ENCODE results near the gene TEX29. TPM values are rescaled to one million over a fixed set of nuclear protein-coding genes. Genes with fewer than 3 reads are reported as not detected.

The TEX29 gene
- total RNA-seq, 1 donor from 2014 or later = not detected

DNA sequence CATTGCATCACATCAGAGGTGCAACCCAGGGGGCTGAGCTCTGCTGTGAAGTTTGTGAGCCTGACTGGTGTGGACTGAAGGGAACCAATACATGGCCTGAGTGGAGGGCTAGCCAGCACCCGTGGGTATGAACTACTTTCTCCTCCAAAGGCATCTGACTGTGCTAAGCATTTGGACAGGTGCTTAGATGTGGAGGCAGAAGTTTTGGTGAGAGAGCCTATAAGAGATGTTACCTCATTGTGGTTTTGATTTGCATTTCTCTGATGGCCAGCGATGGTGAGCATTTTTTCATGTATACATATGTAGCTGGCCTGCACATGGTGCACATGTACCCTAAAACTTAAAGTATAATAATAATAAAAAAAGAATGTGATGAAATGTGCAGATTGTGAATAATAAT, 46.9 kb downstream of the TEX29 start:
- no peak for DNase-seq (ENCODE audit: low spot score)

DNA sequence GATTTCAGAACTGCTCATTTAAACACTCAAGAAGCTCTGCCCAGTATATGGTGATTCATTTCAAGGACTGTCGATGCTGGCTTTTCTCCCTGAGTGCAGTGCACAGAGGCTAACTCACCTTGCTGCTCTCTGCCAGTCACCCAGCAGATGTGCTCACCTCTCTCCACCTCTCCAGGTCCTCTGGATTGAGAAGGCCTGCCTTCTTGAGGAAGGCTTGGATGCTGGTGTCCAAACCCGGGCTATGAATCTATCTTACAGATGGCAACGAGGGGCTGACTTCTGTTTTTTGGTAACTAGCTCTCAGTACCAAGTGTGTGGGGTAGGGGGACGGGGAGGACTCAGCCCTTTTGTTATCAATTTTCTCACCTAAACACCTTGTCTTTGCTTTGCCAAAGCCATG, 47.6 kb downstream of the TEX29 start:
- no peak for DNase-seq (ENCODE audit: low spot score)

DNA sequence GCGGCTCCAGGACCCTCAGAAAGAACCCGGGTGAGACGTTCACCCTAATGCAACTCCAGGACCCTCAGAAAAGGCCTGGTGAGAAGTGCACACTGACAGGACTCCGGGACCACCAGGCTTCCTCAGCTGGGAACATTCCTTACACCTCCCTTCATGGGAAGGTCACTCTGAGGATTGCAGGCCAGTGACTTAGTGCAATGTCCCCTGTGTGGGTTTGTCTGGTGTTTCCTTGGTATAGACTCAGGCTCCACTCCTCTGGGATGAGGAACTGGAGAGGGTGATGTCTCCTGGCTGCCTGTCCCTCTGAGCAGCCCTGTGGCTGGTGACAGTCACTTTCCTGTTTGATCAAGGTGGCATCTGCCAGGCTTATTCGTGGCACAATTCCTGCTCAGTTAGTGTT, 49.7 kb downstream of the TEX29 start:
- no peak for DNase-seq (ENCODE audit: low spot score)

DNA sequence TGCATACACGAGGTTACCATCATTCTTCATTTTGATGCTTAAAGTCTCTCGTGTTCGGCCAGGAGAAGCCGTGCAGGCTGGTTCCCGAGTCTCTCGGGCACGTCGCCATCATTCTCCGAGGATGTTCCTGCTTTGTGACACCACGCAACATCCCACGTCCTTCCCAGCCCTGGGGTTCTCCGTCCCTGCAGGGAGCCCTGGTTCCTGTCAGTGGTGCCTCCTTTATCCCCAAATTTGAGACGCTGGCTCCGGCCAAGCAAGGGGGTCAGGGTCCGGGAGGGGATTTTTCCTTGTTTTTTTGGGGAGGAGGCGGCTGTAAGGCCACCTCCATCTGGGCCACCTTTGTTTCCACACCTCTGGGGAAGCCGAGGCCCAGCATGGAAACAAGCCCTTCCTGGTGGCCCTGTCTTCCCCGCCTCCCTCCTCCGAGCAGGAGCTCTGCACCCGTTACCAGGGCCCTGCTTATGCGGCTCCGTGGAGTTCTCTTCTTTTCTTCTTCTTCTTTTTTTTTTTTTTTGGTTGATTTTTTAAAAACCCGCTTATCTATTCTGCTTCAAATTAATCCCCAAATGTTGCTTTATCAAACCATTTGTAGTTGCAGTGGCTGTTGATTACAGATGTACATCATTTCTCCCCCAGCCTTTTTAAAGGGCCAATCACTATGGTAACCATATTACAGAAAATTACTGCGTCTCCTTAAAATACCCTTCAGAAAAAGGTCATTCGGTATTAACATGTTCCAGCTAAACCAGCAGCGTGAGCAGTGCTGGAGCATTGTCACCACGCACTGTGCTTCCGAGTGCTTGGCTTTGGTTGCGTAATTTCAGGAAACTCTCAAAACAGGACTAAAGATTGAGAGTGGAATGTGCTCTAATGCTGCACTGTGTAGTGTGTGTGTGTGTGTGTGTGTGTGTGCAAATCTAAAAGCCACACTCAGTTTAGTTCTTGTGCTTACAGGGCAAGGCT, 50.4 kb downstream of the TEX29 start:
- DNase-seq (ENCODE audit: low spot score) = no peak

DNA sequence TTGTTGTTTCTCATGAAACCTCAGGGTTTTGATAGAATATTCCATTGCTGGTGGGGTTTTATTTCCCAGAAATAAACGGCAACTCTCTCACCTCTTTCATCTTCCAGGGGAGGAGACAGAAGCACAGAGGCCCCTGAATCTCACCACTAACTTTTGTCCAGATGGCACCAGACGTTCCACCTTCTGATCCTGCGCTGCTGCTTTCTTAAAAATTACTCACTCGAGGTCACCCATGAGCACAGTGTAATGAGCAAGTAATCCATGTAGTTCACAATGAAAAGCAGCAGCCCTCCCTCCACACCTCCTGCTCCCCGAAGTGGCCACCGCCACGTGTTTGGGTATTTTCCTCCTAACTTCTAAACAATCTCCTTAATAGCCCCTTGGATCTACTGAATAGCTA, 51.3 kb downstream of the TEX29 start:
- no peak for DNase-seq (ENCODE audit: low spot score)

DNA sequence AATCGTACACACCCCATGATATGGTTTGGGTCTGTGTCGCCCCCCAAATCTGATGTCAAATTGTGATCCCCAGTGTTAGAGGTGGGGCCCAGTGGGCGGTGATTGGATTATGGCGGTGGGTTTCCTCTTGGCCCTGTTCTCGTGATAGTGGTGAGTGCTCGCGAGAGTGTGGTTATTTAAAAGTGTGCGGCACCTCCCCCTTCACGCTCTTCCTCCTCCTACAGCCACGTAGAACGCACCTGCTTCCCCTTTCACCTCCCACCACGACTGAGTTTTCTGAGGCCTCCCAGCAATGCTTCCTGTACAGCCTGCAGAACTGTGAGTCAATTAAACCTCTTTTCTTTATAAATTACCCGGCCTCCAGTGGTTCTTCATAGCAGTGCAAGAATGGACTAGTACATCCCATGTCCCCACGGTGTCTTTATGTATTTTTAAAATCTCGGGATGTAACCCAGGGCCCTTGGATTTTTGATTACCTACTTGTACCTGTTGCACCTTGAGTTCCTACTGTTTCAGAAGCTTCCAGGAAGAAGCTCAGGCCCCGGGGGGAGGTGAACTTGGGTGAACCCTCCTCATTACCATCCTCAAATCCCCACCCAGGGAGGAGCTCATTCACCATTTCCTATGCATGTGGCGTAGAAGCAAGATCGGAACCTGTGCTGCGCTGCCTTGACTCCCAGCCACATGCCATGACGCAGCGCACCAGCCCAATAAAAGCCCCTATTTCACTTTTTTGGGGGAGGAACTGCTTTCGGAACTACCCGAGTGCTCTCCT, 52.4 kb downstream of the TEX29 start:
- DNase-seq (ENCODE audit: low spot score) = no peak

DNA sequence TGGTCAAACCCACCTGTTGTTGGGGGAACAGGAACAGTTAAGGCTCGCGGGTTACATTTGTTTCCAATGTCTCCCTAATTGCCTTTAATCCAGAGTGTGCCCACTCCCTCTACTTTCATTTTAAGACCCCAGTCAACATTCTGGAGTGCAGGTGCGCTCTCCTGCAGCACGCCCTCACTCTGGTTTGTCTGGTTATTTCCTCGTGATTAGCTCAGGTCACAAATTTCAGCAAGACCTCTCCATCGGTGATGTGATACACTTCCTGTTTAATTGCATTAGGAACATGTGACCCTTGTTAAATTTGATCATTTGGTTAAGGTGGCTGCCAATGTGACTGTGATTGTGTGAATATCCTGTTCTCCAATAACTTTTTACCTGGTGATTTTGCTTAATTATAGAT, 53.0 kb downstream of the TEX29 start:
- DNase-seq (ENCODE audit: low spot score) = no peak

DNA sequence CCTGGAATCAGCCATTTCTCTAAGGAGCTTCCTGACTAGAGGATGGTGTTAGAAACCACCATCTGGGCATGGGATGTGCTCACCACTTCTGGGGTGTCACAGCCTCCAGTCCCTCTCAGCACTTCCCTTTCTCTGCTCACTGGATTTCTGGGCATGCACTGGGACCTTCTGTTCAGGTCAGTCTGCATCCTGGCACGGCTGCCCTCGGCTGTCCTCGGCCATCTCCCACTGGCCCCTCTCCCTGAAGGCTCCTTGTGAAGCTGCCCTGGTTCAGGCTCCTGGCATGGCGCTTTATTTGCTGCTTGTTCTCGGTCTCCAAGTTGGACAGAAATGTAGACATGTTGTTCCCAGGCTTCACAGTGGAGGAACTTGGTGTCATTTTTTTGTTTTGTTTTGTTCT, 60.0 kb downstream of the TEX29 start:
- no peak for DNase-seq (ENCODE audit: low spot score)

DNA sequence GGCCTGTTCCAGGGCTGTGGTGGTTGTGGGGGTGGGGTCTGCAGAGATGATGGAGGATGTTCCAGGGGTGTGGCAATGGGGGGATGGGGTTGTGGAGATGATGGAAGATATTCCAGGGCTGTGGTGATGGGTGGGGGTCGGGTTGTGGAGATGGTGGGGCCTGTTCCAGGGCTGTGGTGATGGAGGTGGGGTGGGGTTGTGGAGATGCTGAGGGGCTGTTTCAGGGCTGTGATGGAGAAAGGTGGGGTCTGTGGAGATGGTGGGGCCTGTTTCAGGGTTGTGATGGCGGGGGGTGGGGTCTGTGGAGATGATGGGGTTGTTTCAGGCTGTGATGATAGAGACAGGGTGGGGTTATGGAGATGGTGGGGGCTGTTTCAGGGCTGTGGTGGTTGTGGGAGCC, 62.0 kb downstream of the TEX29 start:
- DNase-seq (ENCODE audit: low spot score) = peak; percentile 29

DNA sequence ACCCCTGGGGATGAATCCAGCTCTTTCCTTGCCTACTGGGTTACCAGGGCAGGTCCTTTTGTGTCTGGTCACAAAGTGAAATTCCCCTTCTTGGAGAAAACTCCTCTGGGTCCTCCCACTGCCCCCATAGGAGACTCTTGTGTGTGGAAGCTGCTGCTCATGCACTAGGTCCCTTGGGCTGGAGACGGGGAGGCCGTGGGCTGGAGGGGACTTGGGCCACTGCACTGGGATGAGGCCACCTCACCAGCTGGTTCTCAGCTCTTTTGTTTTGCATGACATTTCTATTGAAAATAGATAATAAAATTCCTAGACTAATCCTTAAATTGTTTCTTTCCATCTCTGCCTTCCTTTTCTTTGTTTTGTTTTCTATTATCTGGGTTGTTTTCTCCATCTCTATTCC, 62.4 kb downstream of the TEX29 start:
- DNase-seq (ENCODE audit: low spot score) = no peak

DNA sequence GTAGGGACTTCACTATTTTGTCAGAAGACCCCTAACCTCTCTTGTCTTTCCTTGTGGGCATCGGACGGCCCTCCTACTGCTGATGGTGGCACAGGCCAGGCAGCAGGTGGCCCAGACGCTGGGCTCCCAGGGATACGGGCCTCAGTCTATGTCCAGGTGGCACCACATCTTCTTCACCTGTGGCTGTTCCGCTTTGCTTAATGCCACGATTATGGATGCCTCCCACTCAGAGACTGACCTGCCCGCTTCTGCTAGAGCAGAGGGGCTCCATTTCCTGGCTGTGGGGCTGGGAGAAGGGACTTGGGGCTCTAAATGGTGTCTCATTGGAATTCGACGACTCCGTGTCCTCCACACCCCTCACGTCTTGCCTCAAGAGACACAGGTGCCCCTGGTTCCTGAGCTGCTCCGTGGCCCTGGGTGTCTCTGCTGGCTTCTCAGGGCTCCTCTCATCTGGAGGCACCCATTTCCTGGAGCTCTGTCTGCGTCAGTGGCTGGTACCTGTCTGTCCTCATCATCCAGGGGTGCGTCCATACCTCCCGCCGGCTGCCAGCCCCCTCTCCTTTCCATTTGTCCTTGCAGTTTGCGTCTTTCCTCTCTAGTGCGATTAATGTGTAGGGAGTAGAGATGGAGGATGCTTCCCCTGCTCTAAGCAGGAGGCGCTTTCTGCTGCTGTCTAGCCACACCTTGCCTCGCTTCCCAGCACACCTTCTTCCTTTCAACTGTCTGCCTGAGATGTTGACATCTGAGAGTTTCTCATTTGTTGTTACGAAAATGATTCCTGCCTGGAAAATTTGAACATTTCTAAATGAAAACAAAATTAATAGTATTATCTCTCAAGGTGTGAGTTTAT, 63.4 kb downstream of the TEX29 start:
- peak; percentile 29 for DNase-seq (ENCODE audit: low spot score)

DNA sequence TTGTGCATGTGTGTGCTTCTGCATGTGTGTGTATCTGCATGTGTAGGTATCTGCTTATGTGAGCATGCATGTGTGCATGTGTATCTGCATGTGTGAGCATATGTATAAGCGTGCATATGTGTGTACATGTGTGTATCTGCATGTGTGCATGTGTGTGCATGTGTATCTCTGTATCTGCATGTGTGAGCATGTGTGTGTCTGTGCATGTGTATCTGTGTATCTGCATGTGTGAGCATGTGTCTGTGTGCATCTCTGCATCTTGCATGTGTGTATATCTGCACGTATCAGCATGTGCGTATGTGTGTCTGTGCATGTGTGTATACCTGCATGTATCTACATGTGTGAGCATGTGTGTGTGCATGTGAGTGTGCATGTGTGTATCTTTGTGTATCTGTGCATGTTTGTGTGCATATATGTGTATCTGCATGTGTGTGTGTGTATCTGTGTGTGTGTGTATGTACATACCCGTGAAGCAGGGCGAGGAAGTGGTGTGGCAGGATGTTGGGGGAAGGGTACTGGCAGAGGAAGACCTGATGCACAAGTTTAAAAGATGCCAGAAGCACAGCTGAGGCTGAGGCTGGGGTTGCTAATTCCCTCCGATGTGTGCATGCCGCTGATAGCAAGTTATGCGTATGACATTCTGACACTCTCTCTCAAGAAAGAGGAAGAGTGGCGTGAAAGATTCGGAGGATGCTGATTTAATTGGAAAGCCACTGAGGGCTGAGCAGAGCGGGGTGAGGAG, 64.2 kb downstream of the TEX29 start:
- peak; percentile 20 for DNase-seq (ENCODE audit: low spot score)

DNA sequence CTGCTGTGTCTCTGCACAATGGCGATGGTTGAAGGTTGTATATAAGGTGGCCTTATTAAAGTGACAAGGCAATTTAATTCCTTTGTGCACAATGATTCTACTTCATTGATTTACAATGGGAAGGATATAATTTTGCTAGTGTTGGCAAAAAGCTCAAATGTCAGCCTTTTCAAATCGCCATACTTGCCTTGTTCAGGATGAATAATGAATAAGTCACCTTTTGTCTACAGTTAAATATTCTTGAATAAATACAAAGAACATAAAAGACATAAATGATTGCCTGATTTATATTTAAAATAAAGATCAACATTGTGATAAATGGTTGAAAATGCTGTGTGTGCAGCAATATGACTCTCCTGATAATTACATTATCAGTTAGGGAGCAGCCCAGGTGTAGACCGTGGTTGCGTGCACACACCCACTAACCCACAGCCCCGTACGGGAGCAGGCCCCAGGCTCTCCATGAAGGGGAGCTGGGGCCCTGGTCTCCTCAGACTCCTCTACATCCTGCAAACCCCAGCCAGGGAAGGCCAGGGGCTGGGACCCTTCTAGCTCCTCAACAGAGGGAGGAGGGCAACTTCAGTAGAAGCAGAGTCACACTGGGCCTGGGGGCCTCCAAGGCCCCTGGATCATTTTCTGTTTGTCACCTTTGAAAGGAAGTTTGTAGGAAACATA, 64.9 kb downstream of the TEX29 start:
- peak; percentile 18 for DNase-seq (ENCODE audit: low spot score)

DNA sequence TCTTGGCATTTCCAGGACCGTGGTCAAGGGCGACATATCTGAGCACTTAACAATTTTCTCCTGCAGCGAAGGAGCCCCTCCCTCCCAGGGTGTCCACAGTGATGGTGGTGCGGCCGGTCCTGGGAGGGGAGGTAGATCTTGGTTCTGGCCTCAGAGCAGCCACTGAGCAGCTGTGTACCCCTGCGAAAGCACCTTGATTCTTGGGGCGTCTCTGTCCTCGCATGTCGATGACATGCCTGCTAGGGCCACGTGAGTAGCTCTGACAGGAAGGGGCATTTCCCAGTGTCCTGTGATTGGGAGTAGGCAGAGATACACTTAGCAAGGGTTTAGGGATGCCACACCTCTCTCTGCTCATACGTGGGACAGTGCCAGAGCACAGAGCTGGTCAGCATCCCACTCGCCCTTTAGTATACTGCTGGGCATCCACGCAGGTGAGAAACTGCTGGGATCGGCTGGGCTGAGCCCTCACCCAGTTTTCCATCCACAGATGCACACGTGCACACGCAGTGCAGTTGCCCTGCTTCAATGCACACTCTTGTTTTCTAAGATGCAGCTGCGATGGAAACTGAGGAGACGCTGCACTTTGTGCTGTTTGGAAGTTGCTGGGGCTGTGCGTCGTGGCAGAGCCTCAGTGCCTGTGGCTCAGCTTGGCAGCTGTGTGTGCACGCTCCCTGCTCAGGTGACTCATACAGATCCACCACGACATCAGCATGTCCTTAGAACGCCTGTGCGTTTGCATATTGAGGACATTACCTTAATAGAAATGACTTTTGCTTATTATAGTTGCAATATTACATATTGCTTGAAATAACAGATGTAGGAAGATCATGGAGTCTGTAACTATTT, 66.8 kb downstream of the TEX29 start:
- peak; percentile 20 for DNase-seq (ENCODE audit: low spot score)

DNA sequence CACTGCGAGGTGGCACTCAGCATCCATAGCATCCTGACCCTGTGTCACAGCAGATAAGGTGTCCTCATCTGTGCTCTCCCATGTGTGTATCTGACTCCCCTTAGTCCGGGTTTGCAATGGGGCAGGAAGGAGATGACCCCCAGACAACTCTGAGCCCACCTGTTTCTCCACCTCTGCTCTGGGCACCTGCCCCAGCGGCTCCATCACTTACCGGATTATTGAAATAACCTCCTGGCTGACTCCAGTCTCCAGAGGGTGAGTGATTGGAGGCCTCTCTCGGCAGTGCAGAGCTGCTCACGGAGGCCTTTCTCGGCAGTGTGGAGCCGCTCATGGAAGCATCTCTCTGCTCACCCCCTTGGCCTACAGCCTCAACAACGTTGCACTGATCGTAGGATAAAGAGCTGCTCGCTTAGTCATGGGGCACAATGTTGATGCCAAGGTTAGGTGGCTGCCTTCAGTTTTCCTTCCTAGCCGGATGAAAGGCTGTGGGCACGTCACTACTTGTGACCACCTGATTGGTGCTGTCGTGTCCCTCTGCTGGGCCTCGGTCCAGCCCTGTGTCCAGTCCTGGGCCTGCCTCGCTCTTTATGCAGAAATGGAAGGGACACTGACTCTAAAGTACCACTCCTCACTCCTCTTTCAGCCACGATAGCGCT, 67.6 kb downstream of the TEX29 start:
- DNase-seq (ENCODE audit: low spot score) = peak; percentile 24

DNA sequence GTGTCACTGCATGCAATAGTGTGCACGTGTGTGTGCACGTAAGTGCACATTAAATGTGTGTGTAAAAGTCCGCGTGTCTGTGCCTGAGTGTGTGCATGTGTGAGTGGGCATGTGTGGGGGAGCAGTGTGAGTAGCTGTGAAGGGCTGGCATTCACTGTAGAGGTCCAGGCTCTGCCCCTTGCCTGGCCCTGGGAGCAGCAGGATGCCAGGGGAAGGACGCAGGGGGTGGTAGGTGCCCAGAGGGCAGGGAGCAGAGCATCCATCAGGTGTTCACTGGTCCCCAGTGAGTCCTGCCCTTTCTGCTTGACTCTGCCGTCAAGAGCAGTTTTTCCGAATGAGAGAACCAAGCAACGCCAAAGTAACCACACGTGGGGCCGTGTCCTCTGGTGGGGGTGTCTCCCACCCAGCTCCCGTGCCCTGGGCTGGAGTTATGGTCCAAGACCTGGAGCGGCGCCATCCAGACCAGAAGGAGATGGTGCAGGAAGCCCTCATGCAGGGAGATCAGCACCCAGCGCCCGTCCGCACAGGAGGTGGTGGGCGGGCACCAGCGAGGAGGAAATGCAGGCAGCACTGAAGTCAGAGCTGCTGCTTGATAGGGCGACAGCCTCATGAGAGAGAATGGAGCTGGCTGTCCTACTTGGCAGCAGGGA, 68.5 kb downstream of the TEX29 start:
- peak; percentile 24 for DNase-seq (ENCODE audit: low spot score)

DNA sequence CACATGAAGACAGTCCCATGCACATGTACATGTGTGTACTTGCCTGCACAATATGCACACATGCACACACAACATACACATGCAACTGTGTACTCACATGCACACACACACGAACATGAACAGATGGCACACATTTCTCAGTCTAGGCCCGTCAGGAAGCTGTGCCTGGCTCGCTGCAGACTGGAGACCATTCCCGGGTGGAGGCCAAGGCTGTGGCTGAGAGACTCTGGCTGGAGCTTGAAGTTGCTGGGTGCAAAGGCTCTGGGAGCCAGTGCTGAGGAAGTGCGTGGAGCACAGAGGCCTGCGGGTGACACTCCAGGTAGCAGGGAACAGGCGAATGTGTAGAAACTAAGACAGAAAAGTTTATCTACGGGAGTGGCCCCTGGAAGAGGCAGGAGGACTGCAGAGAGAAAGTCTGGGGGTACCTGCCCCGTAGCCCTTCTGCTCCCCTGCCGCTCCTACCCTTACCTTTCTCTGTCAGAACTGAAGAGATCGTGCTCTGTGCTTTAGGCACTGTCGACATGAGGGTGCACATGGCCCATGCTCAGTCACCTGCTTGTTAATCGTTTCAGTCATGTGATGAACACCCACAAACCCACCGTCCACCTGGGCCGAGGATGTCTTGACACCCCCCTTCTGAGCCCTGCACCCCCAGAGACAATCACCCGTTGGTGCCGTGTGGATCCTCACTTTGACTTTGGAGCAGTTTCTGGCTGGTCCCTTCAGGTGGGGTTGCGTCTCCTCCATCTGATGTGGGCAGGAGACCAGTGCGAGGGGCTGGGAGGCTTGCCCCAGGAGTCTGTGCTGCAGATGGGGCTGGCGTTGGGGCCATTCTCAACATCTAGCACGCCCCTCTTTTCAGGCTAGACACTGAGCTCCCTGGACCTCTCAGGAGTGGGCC, 69.4 kb downstream of the TEX29 start:
- peak; percentile 26 for DNase-seq (ENCODE audit: low spot score)
